Peyer's patch (tissue), 4 donors: ENCODE results near the gene PCSK1. TPM values are rescaled to one million over a fixed set of nuclear protein-coding genes. Genes with fewer than 3 reads are reported as not detected.

Experiments used
- DNase-seq, 3 donors: peaks; one replicate each; pipeline ENCODE4 v3.0.0-alpha.2; 2017 to 2019
- H3K27ac ChIP-seq, 4 donors: fragments of 200-600 bp; sonication (generic); one replicate each; pipeline ENCODE4 v1.5.1; 2016 to 2019
- H3K27me3 ChIP-seq, 2 donors: fragments of 200-600 bp; sonication (generic); one replicate each; pipeline ENCODE4 v1.5.1; 2019
- H3K36me3 ChIP-seq, 3 donors: fragments of 200-600 bp; sonication (generic); one replicate each; pipeline ENCODE4 v1.5.1; 2016 to 2019
- H3K4me1 ChIP-seq, 4 donors: fragments of 200-600 bp; sonication (generic); one replicate each; pipeline ENCODE4 v1.5.1; 2016 to 2019
- H3K4me3 ChIP-seq, 4 donors: fragments of 200-600 bp; sonication (generic); 1 replicate in 3 of 4; 2 replicates in 1 of 4; pipeline ENCODE4 v1.5.1; 2016 to 2019; ENCODE audit warnings: mild to moderate bottlenecking in 1 of 4
- H3K9me3 ChIP-seq, 4 donors: fragments of 200-600 bp; sonication (generic); one replicate each; pipeline ENCODE4 v1.5.1; 2016 to 2019; ENCODE audit warnings: mild to moderate bottlenecking in 1 of 4
- POLR2A ChIP-seq, 2 donors: fragments of 450-650 bp; IDR thresholded peaks; one replicate each; pipeline ENCODE4 v1.5.1; 2017; ENCODE audit warnings: antibody characterized with exemption in 2 of 2, mild to moderate bottlenecking in 2 of 2, moderate library complexity in 2 of 2
- total RNA-seq, 4 donors: library from RNA; depleted of rRNA; stranded (reverse); fragments of >200 nt; gene quantifications; one replicate each; pipeline ENCODE4 v1.1.0, GENCODE V29; 2016
- TF ChIP-seq, protein P1 (sequence below), 6 experiments: fragments of 450-650 bp in 4 of 6; fragments of 200-600 bp in 2 of 6; sonication (generic) in 1 of 6; IDR thresholded peaks; one replicate each; pipeline ENCODE4 v1.5.1; 2017 to 2019; ENCODE audit warnings: antibody characterized with exemption in 6 of 6, mild to moderate bottlenecking in 3 of 6, moderate library complexity in 1 of 6

Gene PCSK1
- total RNA-seq, 4 donors from 2014 or later: 3.3 to 6.6 (median 4.2) TPM

DNA sequence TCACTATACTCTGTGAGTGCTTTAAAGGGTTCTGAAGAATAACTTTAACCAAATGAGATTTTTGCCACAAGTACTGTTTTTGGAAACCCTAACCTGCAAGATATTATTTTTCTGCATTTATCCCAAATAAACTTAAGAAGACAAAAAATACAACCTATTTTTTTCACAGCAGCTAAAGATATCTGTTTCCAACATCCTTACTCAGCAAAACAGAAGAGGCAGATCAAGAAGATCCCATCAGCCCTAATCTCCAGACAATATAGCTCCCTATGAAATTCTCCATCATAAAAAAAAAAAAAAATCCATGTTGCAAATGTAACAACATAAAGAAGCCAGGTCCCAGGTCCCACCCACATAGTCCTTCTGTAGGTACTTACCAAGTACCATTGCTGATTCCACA, 7.6 kb downstream of the PCSK1 start:
- no peak for DNase-seq
- TF ChIP-seq, protein P1, sequence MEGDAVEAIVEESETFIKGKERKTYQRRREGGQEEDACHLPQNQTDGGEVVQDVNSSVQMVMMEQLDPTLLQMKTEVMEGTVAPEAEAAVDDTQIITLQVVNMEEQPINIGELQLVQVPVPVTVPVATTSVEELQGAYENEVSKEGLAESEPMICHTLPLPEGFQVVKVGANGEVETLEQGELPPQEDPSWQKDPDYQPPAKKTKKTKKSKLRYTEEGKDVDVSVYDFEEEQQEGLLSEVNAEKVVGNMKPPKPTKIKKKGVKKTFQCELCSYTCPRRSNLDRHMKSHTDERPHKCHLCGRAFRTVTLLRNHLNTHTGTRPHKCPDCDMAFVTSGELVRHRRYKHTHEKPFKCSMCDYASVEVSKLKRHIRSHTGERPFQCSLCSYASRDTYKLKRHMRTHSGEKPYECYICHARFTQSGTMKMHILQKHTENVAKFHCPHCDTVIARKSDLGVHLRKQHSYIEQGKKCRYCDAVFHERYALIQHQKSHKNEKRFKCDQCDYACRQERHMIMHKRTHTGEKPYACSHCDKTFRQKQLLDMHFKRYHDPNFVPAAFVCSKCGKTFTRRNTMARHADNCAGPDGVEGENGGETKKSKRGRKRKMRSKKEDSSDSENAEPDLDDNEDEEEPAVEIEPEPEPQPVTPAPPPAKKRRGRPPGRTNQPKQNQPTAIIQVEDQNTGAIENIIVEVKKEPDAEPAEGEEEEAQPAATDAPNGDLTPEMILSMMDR (IDR thresholded peaks at IDR 0.05): no peak
- Histone ChIP-seq H3K36me3 (no peaks in the 10 kb centered on the region), H3K4me3 (no peak overlapping the region), H3K9me3 (no peaks in the 10 kb centered on the region), H3K27me3 (no peaks in the 10 kb centered on the region), H3K4me1 (no peaks in the 10 kb centered on the region), H3K27ac (no peak overlapping the region)

DNA sequence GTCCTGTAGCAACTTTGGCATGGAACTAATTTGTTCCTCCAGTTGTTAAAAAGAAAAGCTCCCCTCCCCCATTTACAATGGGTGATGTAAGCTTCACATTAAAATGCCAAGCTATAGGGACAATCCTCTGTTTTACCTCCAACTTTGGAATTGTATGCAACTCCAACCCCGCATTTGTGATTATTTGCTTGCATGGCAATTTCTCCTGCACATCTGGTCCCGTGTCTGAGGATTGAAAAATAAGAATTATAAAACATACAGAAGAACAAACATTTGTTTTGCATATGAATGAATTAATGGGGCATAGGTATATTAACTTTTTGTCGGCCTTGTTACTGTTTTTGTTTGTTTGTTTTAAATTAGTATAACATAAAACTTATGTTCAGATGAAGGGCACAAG, 17.2 kb downstream of the PCSK1 start:
- no peak for DNase-seq
- Histone ChIP-seq H3K27ac (no peak overlapping the region), H3K4me3 (no peak overlapping the region), H3K27me3 (no peaks in the 10 kb centered on the region), H3K4me1 (no peaks in the 10 kb centered on the region), H3K9me3 (no peaks in the 10 kb centered on the region), H3K36me3 (no peaks in the 10 kb centered on the region)
- TF ChIP-seq POLR2A (IDR thresholded peaks at IDR 0.05): no peak
- TF ChIP-seq, protein P1 (IDR thresholded peaks at IDR 0.05): no peak

DNA sequence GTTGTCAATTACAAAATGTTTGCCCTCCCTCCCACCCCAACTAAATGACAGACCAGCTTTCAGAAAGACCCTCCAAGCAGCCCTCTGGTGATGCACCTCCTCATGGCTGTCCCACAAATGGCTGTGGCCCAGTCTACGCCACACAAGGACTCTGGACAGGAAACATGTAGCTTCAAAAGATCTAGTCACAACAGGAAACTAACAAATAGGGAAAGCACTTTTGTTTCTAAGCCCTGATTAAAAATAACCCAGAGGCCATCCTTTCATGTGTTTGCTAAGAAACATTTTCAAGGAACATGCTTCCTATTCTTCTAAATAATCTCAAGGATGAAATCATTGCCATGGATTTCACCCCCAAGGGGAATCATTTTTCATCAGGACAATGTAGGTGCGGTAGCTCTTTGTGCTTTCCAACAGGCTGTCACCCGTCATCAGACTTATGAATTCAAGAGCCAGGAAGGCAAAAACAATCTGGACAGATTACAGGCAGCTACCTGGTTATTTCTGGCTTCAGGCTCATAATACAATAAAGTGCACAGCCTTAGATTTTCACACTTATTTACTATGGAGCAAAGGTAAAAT, 20.1 kb downstream of the PCSK1 start:
- Histone ChIP-seq H3K27me3 (no peaks in the 10 kb centered on the region), H3K9me3 (no peaks in the 10 kb centered on the region), H3K4me1 (no peaks in the 10 kb centered on the region), H3K4me3 (no peak overlapping the region), H3K36me3 (no peaks in the 10 kb centered on the region), H3K27ac (no peak overlapping the region)
- no peak for DNase-seq
- TF ChIP-seq, protein P1 (IDR thresholded peaks at IDR 0.05): no peak
- TF ChIP-seq POLR2A (IDR thresholded peaks at IDR 0.05): no peak

DNA sequence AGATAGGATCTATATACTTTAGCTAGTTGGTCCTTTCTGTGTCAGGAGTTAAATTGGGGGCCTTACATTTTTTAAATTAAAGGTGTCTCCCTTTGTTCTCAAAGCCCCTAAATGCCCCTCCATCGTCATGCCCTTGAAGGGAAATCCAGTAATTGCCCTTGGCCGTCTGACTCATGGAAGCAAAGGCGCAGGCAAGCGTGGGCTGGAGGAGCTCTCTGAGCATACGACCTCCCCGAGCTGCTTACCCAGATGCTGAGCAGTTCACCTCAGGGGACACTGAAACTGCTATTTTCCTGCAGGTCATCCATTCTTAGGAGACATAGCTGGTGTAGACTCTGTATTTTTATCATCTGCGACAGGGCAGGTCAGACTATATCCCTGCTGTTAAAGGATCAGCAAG, 23.0 kb downstream of the PCSK1 start:
- DNase-seq: no peak
- Histone ChIP-seq H3K9me3 (no peaks in the 10 kb centered on the region), H3K36me3 (no peaks in the 10 kb centered on the region), H3K27ac (no peak overlapping the region), H3K4me1 (no peaks in the 10 kb centered on the region), H3K27me3 (no peaks in the 10 kb centered on the region), H3K4me3 (no peak overlapping the region)
- no peak for TF ChIP-seq POLR2A (IDR thresholded peaks at IDR 0.05)

DNA sequence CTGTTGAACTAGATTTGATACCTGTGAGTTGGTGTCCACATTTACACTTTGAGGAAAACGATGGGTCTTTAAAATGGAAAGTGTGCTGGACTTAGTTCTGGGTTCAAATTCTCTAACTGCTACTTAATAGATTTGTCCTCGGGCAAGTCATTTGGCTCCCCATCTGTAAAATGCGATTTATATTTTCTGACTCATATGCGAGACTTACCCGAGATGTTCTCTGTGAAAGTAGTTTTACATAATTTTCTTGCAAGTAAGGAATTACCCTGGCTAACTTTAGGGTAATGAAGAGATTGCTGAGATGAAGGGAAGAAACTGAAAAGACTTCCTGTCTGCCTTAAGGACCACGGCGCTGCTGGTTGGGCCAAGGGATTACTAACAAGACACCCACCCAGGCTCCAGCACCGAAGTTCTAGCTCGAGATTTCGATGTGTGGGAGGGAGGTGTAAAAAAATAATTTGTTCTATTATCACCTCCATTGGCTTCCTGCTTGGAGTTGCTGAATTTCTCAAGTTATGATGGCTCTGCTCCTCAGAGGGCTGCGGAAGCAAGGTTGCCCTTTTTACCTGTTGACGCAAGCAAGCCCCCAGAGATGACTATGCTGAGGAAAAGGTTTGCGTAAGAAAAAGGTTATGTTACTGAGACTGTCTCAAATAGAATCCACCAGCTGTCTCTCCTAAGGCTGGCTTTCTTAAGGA, 24.1 kb downstream of the PCSK1 start:
- no peak overlapping the region for H3K4me3 ChIP-seq
- no peak overlapping the region for H3K27ac ChIP-seq
- no peak for TF ChIP-seq POLR2A (IDR thresholded peaks at IDR 0.05)
- TF ChIP-seq, protein P1 (IDR thresholded peaks at IDR 0.05): no peak
- no peaks in the 10 kb centered on the region for H3K27me3 ChIP-seq
- no peaks in the 10 kb centered on the region for H3K36me3 ChIP-seq
- DNase-seq: no peak
- no peaks in the 10 kb centered on the region for H3K4me1 ChIP-seq
- H3K9me3 ChIP-seq: no peaks in the 10 kb centered on the region

DNA sequence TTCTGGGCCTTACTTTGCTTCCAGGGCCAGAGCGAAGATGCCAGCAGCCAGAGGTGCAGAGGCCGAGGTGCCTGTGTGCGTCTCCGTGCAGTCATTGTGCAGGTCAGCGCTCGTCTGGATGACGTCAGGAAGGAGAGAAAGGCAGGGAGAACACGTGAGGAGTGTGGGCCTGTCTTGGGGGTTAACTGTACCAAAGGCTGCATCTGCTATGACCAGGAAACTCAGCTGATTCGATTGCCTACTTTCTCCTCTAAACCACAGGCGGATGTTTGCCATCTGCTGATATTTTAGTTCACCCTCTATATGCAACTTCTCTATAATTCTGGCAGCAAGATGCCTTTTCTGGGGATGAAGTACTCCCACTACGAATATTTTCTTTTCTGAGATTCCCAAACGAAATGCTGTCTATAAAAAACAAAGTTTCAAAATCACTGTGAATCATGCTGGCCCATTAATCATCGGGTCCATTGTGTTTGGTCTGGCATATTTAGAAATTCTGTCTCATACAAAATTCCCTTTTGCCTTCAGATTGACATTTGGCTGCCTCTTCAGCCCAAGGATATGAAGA, 24.8 kb downstream of the PCSK1 start:
- Histone ChIP-seq H3K27ac (no peak overlapping the region), H3K4me3 (no peak overlapping the region), H3K9me3 (no peaks in the 10 kb centered on the region), H3K27me3 (no peaks in the 10 kb centered on the region), H3K4me1 (no peaks in the 10 kb centered on the region), H3K36me3 (no peaks in the 10 kb centered on the region)
- no peak for DNase-seq
- no peak for TF ChIP-seq POLR2A (IDR thresholded peaks at IDR 0.05)
- TF ChIP-seq, protein P1 (IDR thresholded peaks at IDR 0.05): no peak
